GM12892 (cell line): ENCODE results near the gene POLR2H.

Experiments used
- POLR2A ChIP-seq: IDR thresholded peaks from 2 replicates; pipeline ENCODE4 v1.6.1; 2011; ENCODE audit warnings: low read depth, low read length, control low read depth
- POLR2AphosphoS5 ChIP-seq: IDR thresholded peaks from 2 replicates; pipeline ENCODE4 v1.6.1; 2011; ENCODE audit warnings: low read depth, low read length, control low read depth
- TAF1 ChIP-seq: IDR thresholded peaks from 2 replicates; pipeline ENCODE4 v1.6.1; 2011; ENCODE audit warnings: low read depth, mild to moderate bottlenecking, control low read depth, low read length, borderline replicate concordance

DNA sequence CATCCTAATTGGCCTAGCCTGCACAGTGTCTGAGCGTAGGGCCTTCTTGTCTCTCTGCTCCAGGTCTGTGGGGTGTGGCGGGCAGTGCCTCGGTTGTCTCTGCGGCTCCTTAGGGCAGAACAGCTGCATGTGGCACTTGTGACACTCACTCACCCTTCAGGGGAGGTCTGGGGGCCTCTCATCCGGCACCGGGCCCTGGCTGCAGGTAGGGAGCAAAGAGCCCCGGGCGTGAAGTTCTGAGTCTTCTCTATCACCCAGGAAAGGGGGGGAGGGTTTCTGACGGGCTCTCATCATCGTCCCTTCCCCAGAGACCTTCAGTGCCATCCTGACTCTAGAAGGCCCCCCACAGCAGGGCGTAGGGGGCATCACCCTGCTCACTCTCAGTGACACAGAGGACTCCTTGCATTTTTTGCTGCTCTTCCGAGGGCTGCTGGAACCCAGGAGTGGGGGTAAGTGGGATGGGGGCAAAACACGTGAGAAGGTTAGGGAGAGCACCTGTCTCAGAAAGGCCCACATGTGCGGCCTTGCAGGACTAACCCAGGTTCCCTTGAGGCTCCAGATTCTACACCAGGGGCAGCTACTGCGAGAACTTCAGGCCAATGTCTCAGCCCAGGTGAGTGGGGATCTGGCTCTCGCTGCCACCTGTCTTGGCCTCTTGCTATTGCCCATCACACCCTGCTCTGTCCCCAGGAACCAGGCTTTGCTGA lies 21.0 kb downstream of the POLR2H start:
- TF ChIP-seq POLR2A = no peak
- TF ChIP-seq TAF1 = no peak
- TF ChIP-seq POLR2AphosphoS5 = no peak
